SK-MEL-5 (cell line): Measurements from ENCODE around the gene SCAMP5. TPM values are rescaled to one million over a fixed set of nuclear protein-coding genes. Genes with fewer than 3 reads are reported as not detected.

Experiments used
- DNase-seq: peaks from one replicate; pipeline ENCODE4 v3.0.0-alpha.2; 2016; ENCODE audit warnings: low read depth, low spot score
- in situ Hi-C: cut with HindIII; loops from 2 replicates; pipeline ENCODE4 v1.10.0; 2016; ENCODE audit warnings: low sequenced_read_pairs, high pct_unique_total_duplicates, low pct_unique_long_range_greater_than_20kb
- polyA plus RNA-seq, 2 experiments: library from polyadenylated mRNA; depleted of rRNA; stranded (reverse); fragments of >200 nt; gene quantifications; 2 replicates each; pipeline ENCODE4 v1.2.3, GENCODE V29; 2015
- total RNA-seq: library from RNA; depleted of rRNA; stranded (reverse); fragments of >200 nt; shearing (Covaris generic); gene quantifications from 2 replicates; pipeline ENCODE4 v1.2.3, GENCODE V29; 2014; rRNA removed

Gene SCAMP5, protein sequence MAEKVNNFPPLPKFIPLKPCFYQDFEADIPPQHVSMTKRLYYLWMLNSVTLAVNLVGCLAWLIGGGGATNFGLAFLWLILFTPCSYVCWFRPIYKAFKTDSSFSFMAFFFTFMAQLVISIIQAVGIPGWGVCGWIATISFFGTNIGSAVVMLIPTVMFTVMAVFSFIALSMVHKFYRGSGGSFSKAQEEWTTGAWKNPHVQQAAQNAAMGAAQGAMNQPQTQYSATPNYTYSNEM
- total RNA-seq: 3.4 and 5.4 TPM in 2 replicates
- 8.3 and 18.2 TPM in 2 replicates for polyA plus RNA-seq (2015; cell fraction: cytosol; rRNA removed)
- polyA plus RNA-seq (2015; cell fraction: nucleus; rRNA removed): 5.2 and 16.9 TPM in 2 replicates

DNA sequence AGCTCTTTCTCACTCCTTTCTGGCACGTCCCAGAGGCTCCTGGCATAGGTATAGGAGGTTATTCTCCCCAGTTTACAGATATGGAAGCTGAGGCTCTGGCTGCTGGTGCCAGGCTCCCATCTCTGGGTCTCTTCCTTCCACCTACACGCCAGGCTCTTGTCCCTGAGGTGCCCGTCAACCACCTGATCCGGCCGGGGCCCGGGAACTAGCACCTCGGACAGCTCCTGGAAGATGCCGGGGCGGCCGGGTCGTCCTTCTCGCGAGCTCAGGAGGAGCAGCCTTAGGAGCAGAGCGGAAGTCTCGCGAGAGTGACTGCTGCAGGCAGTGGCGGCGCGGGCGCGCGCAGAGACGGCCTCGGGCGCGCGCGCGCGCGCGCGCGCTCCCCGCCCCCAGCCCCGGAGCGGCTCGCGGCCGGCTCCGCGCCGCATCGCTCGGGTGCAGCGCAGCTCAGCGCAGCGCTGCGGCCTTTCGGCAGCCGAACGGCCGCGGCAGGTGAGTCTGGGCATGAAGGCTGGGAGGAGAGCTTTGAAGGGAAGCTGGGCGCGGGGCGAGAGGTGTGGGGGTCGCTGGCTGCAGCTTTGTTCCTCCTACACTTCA, at the start of gene SCAMP5:
Gene SCAMP5 (plus strand): TSS at position 382 of the 597 bp plus-strand sequence. CDS start 16,277 bp downstream, outside the sequence.
- peak; percentile 94 for DNase-seq
- in situ Hi-C loops: no loop called here

DNA sequence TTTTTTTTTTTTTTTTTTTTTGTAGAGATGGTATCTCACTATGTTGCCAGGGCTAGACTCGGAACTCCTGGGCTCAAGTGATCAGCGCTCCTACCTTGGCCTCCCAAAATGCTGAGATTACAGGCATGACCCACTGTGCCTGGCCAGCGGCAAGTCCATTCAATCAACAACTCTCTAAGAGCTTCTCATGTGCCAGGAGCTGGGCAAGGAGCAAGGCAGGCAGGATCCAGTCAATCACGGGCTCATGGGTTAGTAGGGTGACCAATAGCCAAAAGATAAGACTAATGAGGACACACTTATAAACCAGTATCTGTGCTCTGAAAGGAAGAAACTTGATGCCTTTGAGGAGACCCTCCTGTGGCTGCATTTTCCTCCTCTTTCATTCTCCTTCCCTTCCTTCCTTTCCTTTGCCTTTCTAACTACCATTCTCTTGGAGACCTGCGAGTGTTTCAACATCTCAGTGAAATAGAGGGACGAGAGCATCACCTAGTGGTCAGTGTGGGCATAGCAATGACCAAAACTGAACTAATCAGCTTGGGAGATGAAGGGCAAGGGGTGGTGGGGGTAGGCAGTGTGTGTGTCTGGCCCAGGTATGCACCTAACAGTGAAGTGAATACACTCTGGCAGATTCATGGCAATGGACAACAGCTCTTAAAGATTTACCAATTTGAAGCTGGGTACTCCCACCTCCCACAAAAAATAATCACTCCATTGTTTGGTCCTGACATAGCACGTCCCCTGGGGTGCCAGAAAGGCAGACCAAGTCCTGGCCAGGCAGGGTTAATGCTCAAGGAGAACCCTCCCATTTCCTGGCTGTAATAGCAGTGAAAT, 45.1 kb upstream of the SCAMP5 start:
- DNase-seq: peak; percentile 88
- in situ Hi-C loops: loop anchor here (25.0 kb wide), 1 partner anchor 188 kb away; no protein-coding TSS in a partner anchor

DNA sequence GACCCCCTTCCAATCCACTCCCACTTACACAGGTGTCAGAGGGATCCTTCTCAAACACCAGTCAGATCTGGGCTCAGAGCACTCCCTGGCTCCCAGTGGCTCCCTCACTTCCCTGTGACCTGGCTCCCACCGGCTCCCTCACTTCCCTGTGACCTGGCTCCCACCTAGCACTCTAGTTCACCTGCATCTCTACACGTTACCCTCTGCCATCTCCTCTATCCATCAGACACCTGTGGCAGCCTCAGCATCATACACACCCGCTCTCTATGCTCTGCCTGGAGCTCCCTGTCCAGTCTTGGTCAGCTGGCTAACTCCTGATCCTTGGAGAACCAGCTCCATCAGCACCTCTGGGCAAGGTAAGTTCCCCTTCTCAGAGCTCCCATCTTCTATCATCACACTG, 44.4 kb upstream of the SCAMP5 start:
- in situ Hi-C loops: loop anchor here (25.0 kb wide), 1 partner anchor 189 kb away; no protein-coding TSS in a partner anchor

DNA sequence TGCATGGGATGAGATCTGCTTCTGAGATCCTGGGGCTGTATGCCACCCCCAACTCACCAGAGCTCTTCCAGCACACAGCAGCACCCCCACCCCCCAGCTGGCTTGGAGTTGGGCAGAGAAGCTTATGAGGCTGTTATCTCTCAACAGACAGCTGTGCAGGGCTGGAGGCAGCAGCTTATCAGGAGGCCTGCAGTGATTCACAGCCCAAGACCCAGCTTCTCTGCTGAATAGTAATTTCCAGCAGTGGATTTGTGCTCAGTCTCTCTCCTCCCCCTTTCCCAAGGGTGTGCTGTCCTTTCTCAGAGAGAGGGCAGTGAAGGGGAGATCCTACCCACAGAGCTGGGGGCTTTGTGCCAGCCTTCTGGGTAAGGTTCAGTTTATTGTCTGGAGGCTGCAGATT, 40.8 kb upstream of the SCAMP5 start:
- in situ Hi-C loops: loop anchor here (25.0 kb wide), 1 partner anchor 192 kb away; no protein-coding TSS in a partner anchor
- no peak for DNase-seq

More for the DNA sequence above, 44.4 kb upstream of the SCAMP5 start:
- no peak for DNase-seq

DNA sequence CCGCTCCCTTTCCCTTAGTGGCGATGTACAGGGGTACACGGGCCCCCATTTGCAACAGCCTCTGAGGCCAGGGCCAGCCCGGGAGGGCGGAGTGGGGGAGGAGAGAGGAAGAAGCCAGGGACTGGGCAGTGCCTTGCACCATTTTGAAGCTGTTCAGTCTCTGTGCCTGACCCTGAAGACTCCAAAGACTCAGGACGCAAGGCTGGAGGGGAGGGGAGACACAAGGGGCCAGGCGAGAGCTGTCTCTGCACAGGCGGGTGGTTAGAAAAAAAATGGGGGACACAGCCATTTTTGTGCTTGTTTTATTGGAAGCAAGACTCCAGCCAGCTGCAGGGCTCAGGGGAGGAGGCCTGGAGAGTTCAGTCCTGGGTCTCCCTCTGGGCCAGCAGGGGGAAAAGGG, 40.3 kb upstream of the SCAMP5 start:
- in situ Hi-C loops: loop anchor here (25.0 kb wide), 1 partner anchor 193 kb away; no protein-coding TSS in a partner anchor
- no peak for DNase-seq

GRCh38 chr15:74955796-74956647, 39.3 kb upstream of the SCAMP5 start:
- in situ Hi-C loops: loop anchor here (25.0 kb wide), 1 partner anchor 194 kb away; no protein-coding TSS in a partner anchor
- no peak for DNase-seq

DNA sequence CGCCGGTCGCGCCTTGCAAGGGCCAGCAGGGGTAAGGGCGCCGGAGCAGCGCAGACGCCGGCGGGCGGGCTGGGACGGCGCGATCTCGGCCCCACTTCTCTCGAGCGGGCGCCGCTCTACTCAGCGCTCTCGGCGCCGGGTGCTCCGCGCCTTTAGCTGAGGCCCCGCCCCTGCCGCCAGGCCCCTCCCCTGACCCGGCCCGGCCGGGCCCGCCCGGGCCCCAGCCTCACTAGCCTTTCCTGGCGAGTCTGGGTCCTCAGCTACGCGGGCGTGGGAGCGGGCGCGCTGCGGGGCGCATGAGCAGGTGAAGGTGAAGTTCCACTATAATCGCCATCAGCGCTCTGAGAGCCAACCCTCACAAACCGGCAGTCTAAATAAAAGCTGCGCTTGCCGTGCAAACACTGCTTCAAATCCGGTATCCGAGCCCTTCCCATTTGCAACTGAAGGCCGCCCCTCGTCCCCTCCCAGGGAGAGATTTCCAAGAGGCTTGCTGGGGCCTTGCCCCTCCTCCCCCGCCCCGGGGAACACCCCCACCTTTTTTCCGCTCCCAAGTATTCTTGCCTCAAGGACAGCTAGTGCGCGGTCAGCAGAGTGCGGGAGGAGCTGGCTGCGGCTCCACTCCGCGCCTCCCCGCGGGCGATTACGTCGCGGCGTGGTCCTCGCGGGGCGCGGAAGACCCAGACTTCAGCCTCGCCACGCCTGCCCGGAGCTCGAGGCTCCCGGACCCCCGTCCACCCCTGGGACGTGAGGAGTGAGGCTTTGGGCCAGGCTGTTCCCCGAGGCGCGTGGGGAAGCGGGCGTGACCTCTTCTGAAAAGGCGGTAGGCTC, 38.5 kb upstream of the SCAMP5 start, which contains the start of gene RPP25:
Gene RPP25 (minus strand): TSS at position 125 of the 828 bp plus-strand sequence. CDS start 189 bp downstream, outside the sequence.
- in situ Hi-C loops: loop anchor here (25.0 kb wide), 1 partner anchor 195 kb away; no protein-coding TSS in a partner anchor
- no peak for DNase-seq

GRCh38 chr15:74957476-74958035, 37.8 kb upstream of the SCAMP5 start:
- in situ Hi-C loops: loop anchor here (25.0 kb wide), 1 partner anchor 195 kb away; no protein-coding TSS in a partner anchor
- no peak for DNase-seq

- in situ Hi-C loops: loop anchor here (25.0 kb wide), 1 partner anchor 196 kb away; no protein-coding TSS in a partner anchor
- DNase-seq: no peak
These were observed 36.9 kb upstream of the SCAMP5 start for GRCh38 chr15:74958320-74958907.

- in situ Hi-C loops: loop anchor here (25.0 kb wide), 1 partner anchor 197 kb away; no protein-coding TSS in a partner anchor
- no peak for DNase-seq
These were observed 36.3 kb upstream of the SCAMP5 start for GRCh38 chr15:74958908-74959585.

GRCh38 chr15:74959586-74959939, 35.8 kb upstream of the SCAMP5 start:
- DNase-seq: no peak
- in situ Hi-C loops: loop anchor here (25.0 kb wide), 1 partner anchor 197 kb away; no protein-coding TSS in a partner anchor

- in situ Hi-C loops: loop anchor here (25.0 kb wide), 1 partner anchor 198 kb away; no protein-coding TSS in a partner anchor
- DNase-seq: no peak
These were observed 35.1 kb upstream of the SCAMP5 start for GRCh38 chr15:74960286-74960685.

DNA sequence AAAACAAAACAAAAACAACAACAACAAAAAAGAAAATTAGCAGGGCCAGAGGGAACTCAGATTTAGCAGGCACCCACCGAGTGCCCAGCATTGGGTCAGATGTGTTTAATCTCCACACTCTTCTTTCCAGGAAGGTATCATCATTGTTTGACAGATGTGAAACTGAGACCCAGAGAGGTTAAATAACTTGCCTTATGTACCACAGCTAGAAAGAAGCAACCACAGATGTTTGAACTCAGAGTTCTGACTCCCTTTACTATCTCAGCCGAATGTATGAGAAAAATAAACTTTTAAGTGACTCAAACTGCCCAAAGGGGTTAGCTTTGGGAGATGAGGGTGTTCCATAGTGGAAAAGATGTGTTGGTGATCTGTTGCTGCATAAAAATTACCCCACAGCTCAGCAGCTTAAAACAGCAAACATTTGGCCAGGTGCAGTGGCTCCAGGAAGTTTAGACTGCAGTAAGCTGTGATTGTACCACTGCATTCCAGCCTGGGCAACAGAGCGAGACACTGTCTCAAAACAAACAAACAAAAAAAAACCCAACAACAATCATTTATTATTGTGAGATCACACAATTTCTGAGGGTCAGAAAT, 34.3 kb upstream of the SCAMP5 start:
- DNase-seq: no peak
- in situ Hi-C loops: loop anchor here (25.0 kb wide), 1 partner anchor 199 kb away; no protein-coding TSS in a partner anchor

DNA sequence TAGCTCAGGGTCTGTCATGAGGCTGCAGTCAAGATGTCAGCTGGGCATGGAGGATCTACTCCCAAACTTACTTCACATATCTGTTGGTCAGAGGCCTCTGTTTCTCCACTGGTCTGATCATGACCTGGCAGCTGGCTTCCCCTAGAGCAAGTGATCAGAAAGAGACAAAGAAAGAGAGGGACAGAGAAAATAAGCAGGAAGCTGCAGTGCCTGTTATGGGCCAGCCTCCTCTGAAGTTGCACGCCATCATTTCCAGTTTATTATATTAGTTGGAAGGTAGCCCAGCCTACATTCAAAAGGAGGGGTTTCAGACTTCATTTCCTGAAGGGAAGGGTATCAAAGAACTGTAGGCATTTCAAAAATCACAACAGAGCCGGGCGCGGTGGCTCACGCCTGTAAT, 33.7 kb upstream of the SCAMP5 start:
- in situ Hi-C loops: loop anchor here (25.0 kb wide), 1 partner anchor 199 kb away; no protein-coding TSS in a partner anchor
- no peak for DNase-seq
